DOHH2 (cell line): ENCODE results near the gene CD36.

Experiments
- EZH2phosphoT487 ChIP-seq: fragments of 200-600 bp; sonication (generic); IDR thresholded peaks from 2 replicates; pipeline ENCODE4 v1.6.1; 2017; ENCODE audit warnings: borderline replicate concordance, mild to moderate bottlenecking, antibody characterized with exemption, low read length, moderate library complexity, mixed read lengths
- TF ChIP-seq, protein P1 (sequence below): fragments of 200-600 bp; sonication (generic); IDR thresholded peaks from one replicate; pipeline ENCODE4 v1.5.1; 2014; ENCODE audit warnings: antibody characterized with exemption, mild to moderate bottlenecking, low read depth, low read length; ENCODE audit not compliant: poor library complexity, severe bottlenecking

GRCh38 chr7:80721883-80722615 lies 83.6 kb downstream of the CD36 start:
- TF ChIP-seq, protein P1, sequence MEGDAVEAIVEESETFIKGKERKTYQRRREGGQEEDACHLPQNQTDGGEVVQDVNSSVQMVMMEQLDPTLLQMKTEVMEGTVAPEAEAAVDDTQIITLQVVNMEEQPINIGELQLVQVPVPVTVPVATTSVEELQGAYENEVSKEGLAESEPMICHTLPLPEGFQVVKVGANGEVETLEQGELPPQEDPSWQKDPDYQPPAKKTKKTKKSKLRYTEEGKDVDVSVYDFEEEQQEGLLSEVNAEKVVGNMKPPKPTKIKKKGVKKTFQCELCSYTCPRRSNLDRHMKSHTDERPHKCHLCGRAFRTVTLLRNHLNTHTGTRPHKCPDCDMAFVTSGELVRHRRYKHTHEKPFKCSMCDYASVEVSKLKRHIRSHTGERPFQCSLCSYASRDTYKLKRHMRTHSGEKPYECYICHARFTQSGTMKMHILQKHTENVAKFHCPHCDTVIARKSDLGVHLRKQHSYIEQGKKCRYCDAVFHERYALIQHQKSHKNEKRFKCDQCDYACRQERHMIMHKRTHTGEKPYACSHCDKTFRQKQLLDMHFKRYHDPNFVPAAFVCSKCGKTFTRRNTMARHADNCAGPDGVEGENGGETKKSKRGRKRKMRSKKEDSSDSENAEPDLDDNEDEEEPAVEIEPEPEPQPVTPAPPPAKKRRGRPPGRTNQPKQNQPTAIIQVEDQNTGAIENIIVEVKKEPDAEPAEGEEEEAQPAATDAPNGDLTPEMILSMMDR, result no peak
- TF ChIP-seq EZH2phosphoT487, result no peak
